ENCODE results near the gene ASCL5. TPM values are rescaled to one million over a fixed set of nuclear protein-coding genes. Genes with fewer than 3 reads are reported as not detected.
A peak's percentile ranks its signal among the peaks of the same experiment; 100 is the strongest.

ASCL5 gene
- total RNA-seq, 1 experiment from 2014 or later: 0.31 TPM

DNA sequence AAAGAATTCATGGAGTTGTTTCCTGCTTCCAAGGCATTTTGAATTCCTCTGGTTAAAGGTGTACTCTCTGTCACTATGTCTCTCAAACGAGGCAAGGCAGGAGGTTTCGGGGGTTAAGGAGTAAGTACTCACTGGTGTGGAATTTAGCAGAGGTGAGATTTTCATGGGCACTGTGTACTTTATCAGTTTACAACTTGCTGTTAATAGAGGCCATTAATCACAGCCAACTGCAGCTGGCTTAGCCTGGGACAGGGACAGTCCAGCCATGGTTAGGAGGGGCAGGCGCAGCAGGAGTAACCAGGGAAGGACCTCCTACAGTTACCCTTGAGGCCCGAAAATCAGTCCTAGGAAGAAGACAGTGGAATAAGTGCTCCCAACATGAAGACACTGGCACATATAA, 45.3 kb upstream of the ASCL5 start:
- ATAC-seq (no peak), DNase-seq (ENCODE audit: low spot score) (no peak)
- Mint-ChIP-seq H3K4me3 (peak overlapping the region; percentile 77), H3K27ac (no peak overlapping the region), H3K27me3 (ENCODE audit: low read depth) (peaks cover 31% of the 10 kb centered on the region), H3K9me3 (no peaks in the 10 kb centered on the region), H3K4me1 (peaks cover 17% of the 10 kb centered on the region), H3K36me3 (no peaks in the 10 kb centered on the region)
- ChIA-PET CTCF (interaction anchor here (1.9 kb wide), 2 partner anchors 12 to 86 kb away, joined by 4 read pairs; no protein-coding TSS in a partner anchor), POLR2A (no interaction called here)
- TF ChIP-seq GRHL2 (CRISPR knock-in tag; IDR thresholded peaks at IDR 0.05; ENCODE audit: insufficient replicate concordance, severe bottlenecking): no peak
- TF ChIP-seq ZNF423 (CRISPR knock-in tag; IDR thresholded peaks at IDR 0.05): no peak
- no peak for TF ChIP-seq MYBL2 (CRISPR knock-in tag; IDR thresholded peaks at IDR 0.05)
- TF ChIP-seq ZNF138 (CRISPR knock-in tag; conservative IDR thresholded peaks at IDR 0.05): no peak
- TF ChIP-seq ATF3 (CRISPR knock-in tag; conservative IDR thresholded peaks at IDR 0.05): no peak
- TF ChIP-seq ZBTB21 (CRISPR knock-in tag; IDR thresholded peaks at IDR 0.05; ENCODE audit: borderline replicate concordance): no peak
- no peak for TF ChIP-seq ESRRA (CRISPR knock-in tag; IDR thresholded peaks at IDR 0.05; ENCODE audit: borderline replicate concordance)
- TF ChIP-seq ZNF671 (CRISPR knock-in tag; IDR thresholded peaks at IDR 0.05): no peak
- TF ChIP-seq, protein P1, sequence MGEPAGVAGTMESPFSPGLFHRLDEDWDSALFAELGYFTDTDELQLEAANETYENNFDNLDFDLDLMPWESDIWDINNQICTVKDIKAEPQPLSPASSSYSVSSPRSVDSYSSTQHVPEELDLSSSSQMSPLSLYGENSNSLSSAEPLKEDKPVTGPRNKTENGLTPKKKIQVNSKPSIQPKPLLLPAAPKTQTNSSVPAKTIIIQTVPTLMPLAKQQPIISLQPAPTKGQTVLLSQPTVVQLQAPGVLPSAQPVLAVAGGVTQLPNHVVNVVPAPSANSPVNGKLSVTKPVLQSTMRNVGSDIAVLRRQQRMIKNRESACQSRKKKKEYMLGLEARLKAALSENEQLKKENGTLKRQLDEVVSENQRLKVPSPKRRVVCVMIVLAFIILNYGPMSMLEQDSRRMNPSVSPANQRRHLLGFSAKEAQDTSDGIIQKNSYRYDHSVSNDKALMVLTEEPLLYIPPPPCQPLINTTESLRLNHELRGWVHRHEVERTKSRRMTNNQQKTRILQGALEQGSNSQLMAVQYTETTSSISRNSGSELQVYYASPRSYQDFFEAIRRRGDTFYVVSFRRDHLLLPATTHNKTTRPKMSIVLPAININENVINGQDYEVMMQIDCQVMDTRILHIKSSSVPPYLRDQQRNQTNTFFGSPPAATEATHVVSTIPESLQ (CRISPR knock-in tag; IDR thresholded peaks at IDR 0.05): no peak
- TF ChIP-seq RELA (CRISPR knock-in tag; IDR thresholded peaks at IDR 0.05; ENCODE audit: borderline replicate concordance): no peak
- no peak for TF ChIP-seq AFF4 (CRISPR knock-in tag; IDR thresholded peaks at IDR 0.05; ENCODE audit: borderline replicate concordance)

DNA sequence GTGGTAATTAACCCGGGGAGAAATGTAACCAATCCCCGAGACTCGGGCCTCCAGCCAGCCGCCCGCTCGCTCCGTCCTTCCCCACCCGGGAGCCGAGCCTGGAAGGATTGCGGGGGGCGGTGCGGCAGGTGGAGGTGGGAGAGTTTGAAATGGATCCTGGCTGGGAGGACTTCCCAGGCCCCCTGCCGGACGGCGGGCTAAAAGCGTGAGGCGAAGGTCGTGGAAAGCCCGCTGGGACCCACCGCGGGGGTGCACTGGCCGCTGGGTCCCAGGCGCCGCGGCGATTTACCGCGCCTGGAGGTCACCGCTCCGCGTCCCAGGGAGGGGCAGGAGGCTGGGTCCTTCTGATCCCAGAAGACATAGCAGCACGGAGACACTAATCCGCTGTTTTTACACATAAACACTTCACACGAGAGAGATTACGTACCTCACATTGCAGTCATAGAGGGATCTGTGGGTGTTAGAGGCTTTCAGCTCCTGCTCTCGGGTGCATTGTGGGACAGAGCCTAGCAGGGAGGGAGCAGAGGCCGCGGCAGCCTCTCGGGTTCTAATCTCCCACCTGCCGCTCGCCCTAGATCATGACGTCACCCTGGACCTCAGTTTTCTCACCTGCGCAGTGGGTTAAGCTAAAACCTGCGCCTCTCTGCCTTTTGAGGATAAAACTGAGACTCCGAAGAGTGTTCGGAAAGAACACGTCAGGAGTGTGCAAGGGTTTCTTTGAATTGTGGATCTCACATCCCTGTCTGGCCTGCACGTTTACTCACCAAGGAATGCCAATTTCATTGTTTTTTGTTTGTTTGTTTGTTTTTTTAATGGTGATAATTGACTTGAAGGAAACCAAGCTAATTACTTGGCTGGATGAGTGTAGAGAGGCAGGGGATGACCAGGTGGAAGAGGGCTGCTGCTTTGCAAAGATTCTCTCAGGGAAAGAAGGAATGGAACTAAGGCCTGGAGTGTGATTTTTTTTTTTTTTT, 44.4 kb upstream of the ASCL5 start:
- ATAC-seq (peak; percentile 41), DNase-seq (ENCODE audit: low spot score) (peak; percentile 60)
- CTCF ChIA-PET: interaction anchor here (0.6 to 2.3 kb wide), 7 partner anchors 13 to 192 kb away, joined by 3 to 7 read pairs (median 4); partner anchors contain the start of gene TMEM9
- H3K36me3 Mint-ChIP-seq: no peaks in the 10 kb centered on the region
- POLR2A ChIA-PET: interaction anchor here (1.0 to 1.1 kb wide), 2 partner anchors 13 to 17 kb away, joined by 3 to 4 read pairs; no protein-coding TSS in a partner anchor
- peak; percentile 34; the same call in 1 of the 2 replicates for TF ChIP-seq MAX (CRISPR knock-in tag; IDR thresholded peaks at IDR 0.05)
- peak; percentile 65 for TF ChIP-seq ZNF423 (CRISPR knock-in tag; IDR thresholded peaks at IDR 0.05)
- TF ChIP-seq FOXK1 (CRISPR knock-in tag; IDR thresholded peaks at IDR 0.05): no peak
- TF ChIP-seq GTF2I (CRISPR knock-in tag; conservative IDR thresholded peaks at IDR 0.05): peak; percentile 88
- no peaks in the 10 kb centered on the region for H3K9me3 Mint-ChIP-seq
- H3K4me1 Mint-ChIP-seq: peaks cover 13% of the 10 kb centered on the region
- H3K4me3 Mint-ChIP-seq: peak overlapping the region; percentile 77
- H3K27me3 Mint-ChIP-seq (ENCODE audit: low read depth): peaks cover 31% of the 10 kb centered on the region
- H3K27ac Mint-ChIP-seq: no peak overlapping the region

Data from WTC11 (cell line).